Measurements from ENCODE around the gene IQCN.

DNA sequence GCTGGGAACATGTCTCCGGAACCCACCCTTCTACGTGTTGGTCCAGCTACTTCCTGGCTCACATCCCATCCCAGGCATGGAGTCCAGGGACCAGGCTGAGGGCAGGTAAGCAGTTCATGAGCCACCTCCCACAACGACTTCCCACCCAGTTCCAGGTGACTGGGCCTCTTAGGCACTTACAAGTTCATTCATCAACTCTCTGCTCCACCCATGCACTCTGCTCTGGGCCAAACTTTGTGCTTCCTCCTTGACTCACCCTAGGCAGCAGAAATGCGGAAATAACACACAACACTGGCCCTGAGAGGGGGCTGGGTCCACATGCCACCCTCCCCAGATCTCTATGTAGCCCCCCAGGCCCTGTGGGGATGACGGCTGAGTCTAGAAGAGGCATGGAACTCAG is 20.5 kb downstream of the IQCN start:
- TF ChIP-seq POLR2AphosphoS5 (IDR thresholded peaks at IDR 0.05) (no peak), POLR2A (IDR thresholded peaks at IDR 0.05) (no peak)

All from spleen (tissue), 3 donors.